ENCODE measurements around the gene SHISA8.

GRCh38 chr22:41920271-41920976, 5.5 kb upstream of the SHISA8 start:
- TF ChIP-seq POLR2A (IDR thresholded peaks at IDR 0.05): no peak
- TF ChIP-seq, protein P1, sequence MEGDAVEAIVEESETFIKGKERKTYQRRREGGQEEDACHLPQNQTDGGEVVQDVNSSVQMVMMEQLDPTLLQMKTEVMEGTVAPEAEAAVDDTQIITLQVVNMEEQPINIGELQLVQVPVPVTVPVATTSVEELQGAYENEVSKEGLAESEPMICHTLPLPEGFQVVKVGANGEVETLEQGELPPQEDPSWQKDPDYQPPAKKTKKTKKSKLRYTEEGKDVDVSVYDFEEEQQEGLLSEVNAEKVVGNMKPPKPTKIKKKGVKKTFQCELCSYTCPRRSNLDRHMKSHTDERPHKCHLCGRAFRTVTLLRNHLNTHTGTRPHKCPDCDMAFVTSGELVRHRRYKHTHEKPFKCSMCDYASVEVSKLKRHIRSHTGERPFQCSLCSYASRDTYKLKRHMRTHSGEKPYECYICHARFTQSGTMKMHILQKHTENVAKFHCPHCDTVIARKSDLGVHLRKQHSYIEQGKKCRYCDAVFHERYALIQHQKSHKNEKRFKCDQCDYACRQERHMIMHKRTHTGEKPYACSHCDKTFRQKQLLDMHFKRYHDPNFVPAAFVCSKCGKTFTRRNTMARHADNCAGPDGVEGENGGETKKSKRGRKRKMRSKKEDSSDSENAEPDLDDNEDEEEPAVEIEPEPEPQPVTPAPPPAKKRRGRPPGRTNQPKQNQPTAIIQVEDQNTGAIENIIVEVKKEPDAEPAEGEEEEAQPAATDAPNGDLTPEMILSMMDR (IDR thresholded peaks at IDR 0.05): no peak
